ENCODE results near the gene RALGPS1. TPM values are rescaled to one million over a fixed set of nuclear protein-coding genes. Genes with fewer than 3 reads are reported as not detected.
A peak's percentile ranks its signal among the peaks of the same experiment; 100 is the strongest.

Gene RALGPS1
- total and polyA plus RNA-seq, 2 experiments from 2014 or later, result 13.1 to 22.1 TPM

- Histone ChIP-seq H3K4me3 (no peak overlapping the region), H3K9me2 (replicated peaks; ENCODE audit: insufficient read depth) (no peaks in the 10 kb centered on the region), H3K27me3 (no peaks in the 10 kb centered on the region), H3K4me2 (no peak overlapping the region), H4K20me1 (ENCODE audit: insufficient read depth, poor library complexity, severe bottlenecking) (no peaks in the 10 kb centered on the region), H3K27ac (no peak overlapping the region), H3K9me3 (ENCODE audit: low read depth) (no peaks in the 10 kb centered on the region), H3K79me2 (no peaks in the 10 kb centered on the region), H2AFZ (no peak overlapping the region), H3K4me1 (ENCODE audit: insufficient read depth) (peaks cover 4% of the 10 kb centered on the region), H3K36me3 (replicated peaks; ENCODE audit: insufficient read depth, low read depth) (no peaks in the 10 kb centered on the region)
- WGBS (ENCODE audit: low lambda C conversion rate, missing lambda C conversion rate), result 79% methylated on average over 1 of the region's 1 CpG
- TF ChIP-seq EZH2phosphoT487 (IDR thresholded peaks at IDR 0.05; ENCODE audit: low read depth, severe bottlenecking, unreplicated experiment) (no peak), EZH2 (IDR thresholded peaks at IDR 0.05; ENCODE audit: borderline replicate concordance) (no peak), CTCF (IDR thresholded peaks at IDR 0.05; ENCODE audit: poor library complexity) (no peak)
- DNase-seq (ENCODE audit: low spot score), result no peak
Observed at GRCh38 chr9:127008076-127008475, 93.5 kb downstream of the RALGPS1 start.

- H3K27me3 ChIP-seq, result no peaks in the 10 kb centered on the region
- no peak overlapping the region for H2AFZ ChIP-seq
- H3K9me2 ChIP-seq (replicated peaks; ENCODE audit: insufficient read depth), result no peaks in the 10 kb centered on the region
- peak overlapping the region; percentile 44 for H3K27ac ChIP-seq
- H3K36me3 ChIP-seq (replicated peaks; ENCODE audit: insufficient read depth, low read depth), result no peaks in the 10 kb centered on the region
- no peaks in the 10 kb centered on the region for H4K20me1 ChIP-seq (ENCODE audit: insufficient read depth, poor library complexity, severe bottlenecking)
- no peak overlapping the region for H3K4me3 ChIP-seq
- H3K4me2 ChIP-seq, result peak overlapping the region; percentile 1
- H3K9me3 ChIP-seq (ENCODE audit: low read depth), result no peaks in the 10 kb centered on the region
- TF ChIP-seq CTCF (IDR thresholded peaks at IDR 0.05; ENCODE audit: poor library complexity), result no peak
- no peak for TF ChIP-seq EZH2 (IDR thresholded peaks at IDR 0.05; ENCODE audit: borderline replicate concordance)
- no peak for TF ChIP-seq EZH2phosphoT487 (IDR thresholded peaks at IDR 0.05; ENCODE audit: low read depth, severe bottlenecking, unreplicated experiment)
- WGBS (ENCODE audit: low lambda C conversion rate, missing lambda C conversion rate), result 46% methylated on average over 6 of the region's 6 CpGs
- DNase-seq (ENCODE audit: low spot score), result no peak
- H3K79me2 ChIP-seq, result no peaks in the 10 kb centered on the region
- H3K4me1 ChIP-seq (ENCODE audit: insufficient read depth), result peaks cover 5% of the 10 kb centered on the region
Observed at GRCh38 chr9:127011772-127012171, 97.2 kb downstream of the RALGPS1 start.

GRCh38 chr9:127012250-127012649 lies 97.7 kb downstream of the RALGPS1 start:
- no peak for TF ChIP-seq EZH2phosphoT487 (IDR thresholded peaks at IDR 0.05; ENCODE audit: low read depth, severe bottlenecking, unreplicated experiment)
- no peak overlapping the region for H2AFZ ChIP-seq
- no peaks in the 10 kb centered on the region for H3K9me3 ChIP-seq (ENCODE audit: low read depth)
- no peaks in the 10 kb centered on the region for H3K79me2 ChIP-seq
- H3K36me3 ChIP-seq (replicated peaks; ENCODE audit: insufficient read depth, low read depth), result no peaks in the 10 kb centered on the region
- no peak overlapping the region for H3K4me3 ChIP-seq
- peak overlapping the region; percentile 1 for H3K4me2 ChIP-seq
- DNase-seq (ENCODE audit: low spot score), result no peak
- no peaks in the 10 kb centered on the region for H4K20me1 ChIP-seq (ENCODE audit: insufficient read depth, poor library complexity, severe bottlenecking)
- WGBS (ENCODE audit: low lambda C conversion rate, missing lambda C conversion rate), result 88% methylated on average over 6 of the region's 6 CpGs
- peaks cover 5% of the 10 kb centered on the region for H3K4me1 ChIP-seq (ENCODE audit: insufficient read depth)
- H3K27ac ChIP-seq, result peak overlapping the region; percentile 44
- H3K9me2 ChIP-seq (replicated peaks; ENCODE audit: insufficient read depth), result no peaks in the 10 kb centered on the region
- no peaks in the 10 kb centered on the region for H3K27me3 ChIP-seq

- no peaks in the 10 kb centered on the region for H3K9me3 ChIP-seq (ENCODE audit: low read depth)
- H3K9me2 ChIP-seq (replicated peaks; ENCODE audit: insufficient read depth), result no peaks in the 10 kb centered on the region
- H2AFZ ChIP-seq, result no peak overlapping the region
- TF ChIP-seq EZH2phosphoT487 (IDR thresholded peaks at IDR 0.05; ENCODE audit: low read depth, severe bottlenecking, unreplicated experiment) (no peak), EZH2 (IDR thresholded peaks at IDR 0.05; ENCODE audit: borderline replicate concordance) (no peak), CTCF (IDR thresholded peaks at IDR 0.05; ENCODE audit: poor library complexity) (no peak)
- DNase-seq (ENCODE audit: low spot score), result no peak
- no peaks in the 10 kb centered on the region for H3K27me3 ChIP-seq
- peak overlapping the region; percentile 32 for H3K27ac ChIP-seq
- H3K36me3 ChIP-seq (replicated peaks; ENCODE audit: insufficient read depth, low read depth), result no peaks in the 10 kb centered on the region
- H3K4me1 ChIP-seq (ENCODE audit: insufficient read depth), result peaks cover 5% of the 10 kb centered on the region
- 94% methylated on average over 5 of the region's 5 CpGs for WGBS (ENCODE audit: low lambda C conversion rate, missing lambda C conversion rate)
- H3K79me2 ChIP-seq, result no peaks in the 10 kb centered on the region
- no peak overlapping the region for H3K4me2 ChIP-seq
- H3K4me3 ChIP-seq, result no peak overlapping the region
- H4K20me1 ChIP-seq (ENCODE audit: insufficient read depth, poor library complexity, severe bottlenecking), result no peaks in the 10 kb centered on the region
Observed at GRCh38 chr9:127013597-127013996, 99.0 kb downstream of the RALGPS1 start.
